Measurements from ENCODE around the gene SLC48A1.

The SLC48A1 gene

GRCh38 chr12:47744005-47744651, 28.9 kb upstream of the SLC48A1 start:
- peak; percentile 20 to 53 for DNase-seq (ENCODE audit: low read depth in 2 of 2)

GRCh38 chr12:47744778-47745436, 28.1 kb upstream of the SLC48A1 start:
- DNase-seq (ENCODE audit: low read depth in 2 of 2) = no peak

- DNase-seq (ENCODE audit: low read depth in 2 of 2) = no peak
Measured at GRCh38 chr12:47745485-47746041, 27.5 kb upstream of the SLC48A1 start.

- DNase-seq (ENCODE audit: low read depth in 2 of 2) = no peak
Measured at GRCh38 chr12:47746073-47746472, 27.0 kb upstream of the SLC48A1 start.

GRCh38 chr12:47746523-47746922, 26.5 kb upstream of the SLC48A1 start:
- DNase-seq (ENCODE audit: low read depth in 2 of 2) = no peak

GRCh38 chr12:47747126-47747525, 25.9 kb upstream of the SLC48A1 start:
- DNase-seq (ENCODE audit: low read depth in 2 of 2) = no peak

- no peak for DNase-seq (ENCODE audit: low read depth in 2 of 2)
Measured at GRCh38 chr12:47747596-47748506, 25.2 kb upstream of the SLC48A1 start.

- no peak for DNase-seq (ENCODE audit: low read depth in 2 of 2)
Measured at GRCh38 chr12:47748507-47748828, 24.6 kb upstream of the SLC48A1 start.

- DNase-seq (ENCODE audit: low read depth in 2 of 2) = no peak
Measured at GRCh38 chr12:47748899-47749298, 24.1 kb upstream of the SLC48A1 start.

- no peak for DNase-seq (ENCODE audit: low read depth in 2 of 2)
Measured at GRCh38 chr12:47750229-47750798, 22.7 kb upstream of the SLC48A1 start.

- DNase-seq (ENCODE audit: low read depth in 2 of 2) = no peak
Measured at GRCh38 chr12:47750916-47751470, 22.0 kb upstream of the SLC48A1 start.

GRCh38 chr12:47751561-47751960, 21.5 kb upstream of the SLC48A1 start:
- no peak for DNase-seq (ENCODE audit: low read depth in 2 of 2)

GRCh38 chr12:47752121-47752520, 20.9 kb upstream of the SLC48A1 start:
- DNase-seq (ENCODE audit: low read depth in 2 of 2) = no peak

GRCh38 chr12:47752552-47752951, 20.5 kb upstream of the SLC48A1 start:
- DNase-seq (ENCODE audit: low read depth in 2 of 2) = no peak

GRCh38 chr12:47753021-47754001, 19.7 kb upstream of the SLC48A1 start:
- DNase-seq (ENCODE audit: low read depth in 2 of 2) = no peak

- DNase-seq (ENCODE audit: low read depth in 2 of 2) = no peak
Measured at GRCh38 chr12:47754126-47754525, 18.9 kb upstream of the SLC48A1 start.

- DNase-seq (ENCODE audit: low read depth in 2 of 2) = no peak
Measured at GRCh38 chr12:47754881-47755280, 18.2 kb upstream of the SLC48A1 start.

- no peak for DNase-seq (ENCODE audit: low read depth in 2 of 2)
Measured at GRCh38 chr12:47755655-47756562, 17.1 kb upstream of the SLC48A1 start.

GRCh38 chr12:47757364-47757839, 15.6 kb upstream of the SLC48A1 start:
- DNase-seq (ENCODE audit: low read depth in 2 of 2) = no peak
